Activated CD8-positive, alpha-beta memory T cell treated with anti-CD3 and anti-CD28 coated beads, Interleukin-2, amount 50 U/mL, for 48 hours (primary cell): ENCODE data around the gene CD300LF.
A peak's percentile ranks its signal among the peaks of the same experiment; 100 is the strongest.

ENCODE experiments used
- DNase-seq: peaks from one replicate; pipeline ENCODE4 v3.0.0-alpha.2; 2020

Gene CD300LF

DNA sequence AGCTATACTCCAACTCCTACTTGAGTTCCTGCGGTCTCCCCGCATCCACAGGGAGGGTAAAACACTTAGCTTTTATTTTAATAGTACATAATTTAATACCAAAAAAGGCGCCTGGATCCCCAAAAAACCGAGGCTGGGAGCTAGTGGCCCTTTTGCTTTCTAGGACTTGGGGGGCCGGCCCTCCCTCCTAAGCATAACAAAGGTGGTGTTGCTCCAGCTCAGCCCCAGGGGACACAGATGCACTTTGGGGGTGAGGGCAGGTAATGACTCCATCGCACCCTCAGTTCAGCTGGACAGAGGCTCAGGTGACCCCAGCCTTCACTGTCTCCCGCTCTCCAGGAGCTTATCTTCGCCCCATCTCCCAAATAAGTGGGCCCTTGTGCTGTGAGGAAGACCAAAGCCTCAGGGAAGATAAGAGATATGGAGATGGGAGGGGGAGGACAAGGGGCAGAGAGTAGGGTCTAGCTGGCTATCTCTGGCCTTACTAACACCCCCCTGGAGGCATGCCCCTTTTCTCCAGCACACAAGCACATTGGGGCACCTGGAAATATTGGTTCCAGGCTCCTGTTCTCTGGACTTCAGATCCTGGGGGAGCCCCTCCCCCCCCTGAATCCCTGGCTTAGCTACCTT is 32.9 kb upstream of the CD300LF start:
- DNase-seq: no peak

DNA sequence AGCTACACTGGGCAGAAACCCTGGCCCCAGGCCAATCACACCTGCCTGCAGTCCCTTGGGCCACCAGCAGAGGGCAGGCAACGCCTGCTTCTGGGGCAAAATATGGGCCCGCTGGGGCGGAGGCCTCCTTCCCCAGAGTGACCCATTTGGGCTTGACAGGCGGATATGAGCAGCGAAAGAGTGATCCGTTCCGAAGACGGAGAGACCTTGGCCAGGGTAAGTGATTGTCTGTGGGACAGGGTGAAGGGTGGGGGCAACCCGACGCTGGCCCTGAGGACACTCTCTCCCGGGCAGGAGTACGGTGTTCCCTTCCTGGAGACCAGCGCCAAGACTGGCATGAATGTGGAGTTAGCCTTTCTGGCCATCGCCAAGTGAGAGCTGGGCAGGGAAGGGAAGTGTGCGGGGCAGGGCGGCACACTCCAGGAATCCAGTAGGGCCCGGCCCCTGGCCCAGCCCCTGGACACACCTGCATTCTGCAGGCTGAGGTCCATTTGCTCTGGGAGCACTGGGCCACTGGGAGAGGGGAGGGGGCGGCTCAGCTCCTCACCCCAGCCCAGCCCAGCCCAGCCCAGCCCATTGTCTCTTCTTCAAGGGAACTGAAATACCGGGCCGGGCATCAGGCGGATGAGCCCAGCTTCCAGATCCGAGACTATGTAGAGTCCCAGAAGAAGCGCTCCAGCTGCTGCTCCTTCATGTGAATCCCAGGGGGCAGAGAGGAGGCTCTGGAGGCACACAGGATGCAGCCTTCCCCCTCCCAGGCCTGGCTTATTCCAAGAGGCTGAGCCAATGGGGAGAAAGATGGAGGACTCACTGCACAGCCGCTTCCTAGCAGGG is 32.2 kb upstream of the CD300LF start:
- DNase-seq: peak; percentile 99

DNA sequence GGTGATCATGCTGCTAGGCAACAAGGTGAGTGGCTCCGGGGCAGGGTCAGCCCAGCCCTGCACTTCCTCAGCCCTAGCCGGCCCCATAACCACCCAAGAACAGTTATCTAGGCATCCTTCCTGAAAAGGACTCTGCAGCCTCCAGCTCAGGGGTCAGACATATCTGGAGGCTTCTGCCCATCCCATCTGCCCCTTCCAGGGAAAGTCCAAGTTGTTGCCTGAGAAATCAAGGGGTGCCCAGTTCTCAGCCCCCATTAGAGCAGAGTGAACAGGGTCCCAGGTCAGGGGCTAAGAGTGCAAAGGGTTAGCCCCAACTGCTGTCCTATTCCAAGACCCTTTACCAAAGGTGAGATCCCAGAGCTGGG is 31.6 kb upstream of the CD300LF start:
- DNase-seq: no peak

DNA sequence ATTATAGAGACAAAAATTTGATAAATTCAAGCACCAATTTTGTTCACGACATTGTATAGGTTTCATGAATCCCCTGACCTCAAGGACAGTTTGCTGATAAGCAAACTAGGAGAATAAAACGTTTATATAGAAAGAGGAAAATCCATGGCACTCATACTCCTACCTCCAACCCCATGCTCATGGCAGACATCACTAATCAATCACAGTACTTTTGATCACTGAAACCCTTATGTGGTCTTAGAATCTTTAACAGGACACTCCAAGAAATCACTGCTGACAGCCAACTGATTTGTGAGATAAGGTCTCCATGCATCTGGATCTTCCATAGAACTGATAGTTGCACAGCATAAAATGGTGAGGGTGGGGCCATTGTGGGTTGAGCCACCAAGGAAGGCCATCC is 31.0 kb upstream of the CD300LF start:
- DNase-seq: no peak

DNA sequence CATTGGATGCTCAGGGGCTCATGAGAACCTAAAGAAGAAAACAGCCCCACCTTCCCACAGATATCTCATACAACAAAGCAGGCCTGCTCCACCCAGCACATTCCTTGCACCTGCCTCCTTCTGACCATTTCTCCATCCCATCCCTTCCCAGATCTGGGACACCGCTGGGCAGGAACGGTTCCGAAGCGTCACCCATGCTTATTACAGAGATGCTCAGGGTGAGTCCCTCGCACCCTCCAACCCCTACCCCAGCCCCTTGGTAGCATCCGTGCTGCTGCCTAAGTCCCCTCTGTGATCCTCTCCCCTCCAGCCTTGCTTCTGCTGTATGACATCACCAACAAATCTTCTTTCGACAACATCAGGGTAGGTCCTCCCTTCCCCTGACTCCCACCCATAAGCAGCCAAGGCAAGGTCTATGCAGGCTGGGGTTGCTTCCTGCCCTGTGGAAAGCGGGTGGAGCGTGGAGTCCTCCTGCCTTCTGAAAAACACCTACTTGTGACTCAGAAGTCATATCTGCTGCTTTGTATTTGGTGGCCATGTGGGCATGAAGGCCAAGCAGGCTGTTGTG is 30.3 kb upstream of the CD300LF start:
- DNase-seq: no peak

DNA sequence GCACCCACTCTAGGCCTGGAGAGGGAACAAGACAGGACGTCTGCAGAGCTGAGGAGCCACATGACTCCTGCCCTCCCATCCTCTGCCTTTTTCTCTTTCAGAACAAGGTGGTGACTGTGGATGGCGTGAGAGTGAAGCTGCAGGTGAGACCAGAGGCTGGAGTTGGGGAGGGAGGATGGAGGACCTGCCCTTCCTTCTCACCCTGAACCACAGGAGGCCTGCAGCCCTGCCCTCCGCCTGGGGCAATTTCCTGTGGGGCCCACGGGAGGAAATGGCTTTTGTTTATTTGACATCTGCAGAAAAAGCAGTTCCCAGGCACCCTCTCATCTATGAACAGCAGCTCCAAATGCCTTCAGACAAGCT is 29.4 kb upstream of the CD300LF start:
- DNase-seq: no peak

DNA sequence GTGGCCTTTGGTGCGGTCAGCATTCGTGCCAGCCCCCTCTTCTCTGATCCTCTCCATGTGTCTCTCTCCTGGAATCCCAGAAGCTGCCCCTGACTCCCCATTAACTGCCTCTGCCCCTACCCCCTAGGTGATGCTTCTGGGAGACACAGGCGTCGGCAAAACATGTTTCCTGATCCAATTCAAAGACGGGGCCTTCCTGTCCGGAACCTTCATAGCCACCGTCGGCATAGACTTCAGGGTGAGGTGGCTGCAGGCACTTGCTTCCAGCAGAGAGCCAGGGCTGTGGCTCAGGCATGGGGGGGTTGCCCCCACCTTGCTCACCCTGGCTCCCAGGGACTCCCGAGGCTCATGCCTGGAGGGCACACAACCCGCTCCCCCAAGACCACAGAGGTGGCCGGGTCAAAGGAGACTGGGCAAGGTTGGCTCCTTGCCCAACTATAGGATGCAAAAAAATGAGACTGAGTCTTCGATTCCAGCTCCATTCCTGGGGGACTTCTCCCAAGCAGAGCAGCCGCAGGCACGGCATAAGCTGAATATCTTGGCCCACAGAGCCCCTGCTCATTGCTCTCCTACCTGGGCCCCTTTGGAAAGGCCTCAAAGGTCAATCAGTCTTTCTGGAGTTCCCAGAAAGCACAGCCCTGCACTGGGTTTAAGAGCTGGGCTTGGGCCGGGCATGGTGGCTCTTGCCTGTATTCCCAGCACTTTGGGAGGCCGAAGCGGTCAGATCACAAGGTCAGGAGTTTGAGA is 28.1 kb upstream of the CD300LF start:
- DNase-seq: no peak

DNA sequence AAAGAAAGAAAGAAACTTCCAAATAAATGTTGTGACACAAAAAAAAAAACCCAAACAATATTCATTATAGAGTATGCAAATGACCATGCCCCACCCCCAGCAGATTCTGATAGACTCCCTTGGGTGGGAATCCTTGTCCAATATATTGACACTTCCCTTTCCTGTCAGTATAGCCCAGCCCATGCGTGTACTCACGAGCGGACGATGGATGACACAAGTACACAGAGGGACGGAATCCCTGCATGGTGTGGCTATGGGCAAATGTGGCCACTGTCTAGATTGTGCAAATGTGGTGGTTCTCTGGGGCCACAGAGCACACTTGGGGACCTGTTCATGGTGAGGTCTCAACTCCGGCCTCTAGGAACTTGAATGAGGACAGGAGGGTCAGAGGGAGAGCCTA is 27.4 kb upstream of the CD300LF start:
- no peak for DNase-seq

DNA sequence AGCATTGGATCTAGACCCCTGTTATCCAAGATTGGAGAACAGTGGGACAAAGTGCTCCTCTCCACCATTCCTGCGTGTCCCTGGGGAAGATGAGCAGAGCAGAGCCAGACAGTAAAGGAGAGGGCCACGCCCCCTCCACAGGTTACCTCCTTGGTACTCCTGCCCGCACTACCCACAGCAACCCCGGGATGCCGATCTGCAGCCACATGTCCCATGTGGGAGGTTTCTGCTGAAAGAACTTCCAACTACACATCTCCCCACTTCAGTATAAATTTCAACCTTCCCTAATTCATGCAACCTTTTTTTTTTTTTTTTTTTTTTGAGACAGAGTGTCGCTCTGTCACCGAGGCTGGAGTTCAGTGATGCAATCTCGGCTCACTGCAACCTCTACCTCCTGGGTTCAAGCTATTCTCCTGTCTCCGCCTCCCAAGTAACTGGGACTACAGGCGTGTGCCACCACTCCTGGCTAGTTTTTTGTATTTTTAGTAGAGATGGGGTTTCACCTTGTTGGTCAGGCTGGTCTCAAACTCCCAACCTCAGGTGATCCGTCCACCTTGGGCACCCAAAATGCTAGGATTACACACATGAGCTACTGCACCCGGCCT is 26.6 kb upstream of the CD300LF start:
- DNase-seq: no peak

DNA sequence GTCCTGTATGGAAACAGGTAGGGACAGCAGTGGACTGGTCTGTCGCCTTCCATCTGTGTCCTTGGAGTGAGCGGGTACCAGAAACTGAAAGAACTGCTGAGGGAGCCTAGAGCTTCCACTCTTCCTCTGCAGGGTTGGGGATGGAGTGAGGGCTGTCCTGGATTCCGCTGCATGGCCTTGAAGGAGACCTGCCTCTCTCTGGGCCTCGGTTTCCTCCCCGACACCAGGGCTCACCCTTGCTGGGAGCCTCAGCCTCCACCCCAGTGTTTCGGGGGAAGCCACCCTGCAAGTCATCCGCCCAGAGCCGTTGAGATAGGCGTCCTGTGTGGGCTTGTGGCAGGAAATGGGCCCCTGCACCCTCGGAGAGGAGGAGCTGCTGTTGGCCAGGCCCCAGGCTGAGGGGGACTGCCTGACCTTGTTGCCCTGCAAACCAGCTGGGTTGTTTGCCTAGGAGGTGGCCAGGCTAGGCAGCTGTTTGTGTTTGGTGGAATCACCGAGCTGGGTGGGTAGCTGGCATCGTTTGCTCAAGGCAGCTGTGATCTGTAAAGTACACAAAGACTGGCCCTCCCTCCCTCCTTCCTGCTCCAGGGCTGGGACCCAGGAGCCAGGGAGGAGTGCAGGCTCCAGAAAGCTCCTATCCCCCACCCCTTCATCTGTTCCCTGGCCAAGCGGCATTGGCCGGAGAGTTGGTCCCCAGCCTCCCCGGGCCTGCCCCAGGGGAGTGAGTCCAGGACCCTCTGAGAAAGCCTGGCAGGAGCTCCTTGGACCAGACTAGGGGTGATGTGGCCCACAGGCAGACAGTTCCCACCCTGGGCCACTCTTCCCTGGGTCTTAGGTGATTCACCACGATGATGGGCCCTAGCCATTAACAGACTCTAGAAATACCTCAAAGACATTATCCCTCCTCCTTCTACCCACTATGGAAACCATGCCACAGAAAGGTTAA is 25.6 kb upstream of the CD300LF start:
- DNase-seq: peak; percentile 85

DNA sequence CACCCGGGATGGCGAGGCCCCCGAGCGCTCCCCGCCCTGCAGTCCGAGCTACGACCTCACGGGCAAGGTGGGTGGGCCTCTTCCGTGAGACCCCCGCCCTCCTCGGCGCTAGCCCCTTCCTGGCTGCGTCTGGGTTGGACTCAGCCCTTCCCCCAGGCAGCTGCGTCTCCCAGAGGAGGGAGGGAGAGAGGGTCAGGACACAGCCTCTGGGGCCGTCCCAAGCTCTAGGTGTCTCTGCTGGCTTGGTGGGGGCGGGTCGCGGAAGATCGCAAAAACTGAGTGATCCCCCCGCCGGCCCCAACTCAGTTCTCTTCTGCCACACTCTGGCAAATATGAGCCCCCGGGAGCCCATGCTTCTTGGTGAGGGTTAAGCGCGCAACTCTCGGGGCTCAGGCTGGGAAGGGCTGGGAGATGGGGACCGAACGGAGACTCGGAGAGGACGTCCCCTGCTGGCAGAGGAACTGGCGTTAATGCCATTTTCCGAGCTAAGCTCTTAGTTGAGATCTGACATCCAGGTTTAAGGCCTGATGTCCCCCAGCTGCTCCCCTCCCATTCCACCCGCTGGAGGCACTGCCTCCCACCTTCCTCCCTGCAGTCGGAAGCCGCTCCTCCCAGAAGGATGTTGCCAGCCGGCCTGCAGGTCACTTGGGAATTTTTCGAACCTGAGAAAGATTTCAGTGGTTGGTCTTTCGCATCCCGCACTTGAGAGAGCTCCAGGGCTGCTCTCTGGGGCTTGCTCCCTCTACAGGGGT is 24.8 kb upstream of the CD300LF start:
- peak; percentile 77 for DNase-seq

DNA sequence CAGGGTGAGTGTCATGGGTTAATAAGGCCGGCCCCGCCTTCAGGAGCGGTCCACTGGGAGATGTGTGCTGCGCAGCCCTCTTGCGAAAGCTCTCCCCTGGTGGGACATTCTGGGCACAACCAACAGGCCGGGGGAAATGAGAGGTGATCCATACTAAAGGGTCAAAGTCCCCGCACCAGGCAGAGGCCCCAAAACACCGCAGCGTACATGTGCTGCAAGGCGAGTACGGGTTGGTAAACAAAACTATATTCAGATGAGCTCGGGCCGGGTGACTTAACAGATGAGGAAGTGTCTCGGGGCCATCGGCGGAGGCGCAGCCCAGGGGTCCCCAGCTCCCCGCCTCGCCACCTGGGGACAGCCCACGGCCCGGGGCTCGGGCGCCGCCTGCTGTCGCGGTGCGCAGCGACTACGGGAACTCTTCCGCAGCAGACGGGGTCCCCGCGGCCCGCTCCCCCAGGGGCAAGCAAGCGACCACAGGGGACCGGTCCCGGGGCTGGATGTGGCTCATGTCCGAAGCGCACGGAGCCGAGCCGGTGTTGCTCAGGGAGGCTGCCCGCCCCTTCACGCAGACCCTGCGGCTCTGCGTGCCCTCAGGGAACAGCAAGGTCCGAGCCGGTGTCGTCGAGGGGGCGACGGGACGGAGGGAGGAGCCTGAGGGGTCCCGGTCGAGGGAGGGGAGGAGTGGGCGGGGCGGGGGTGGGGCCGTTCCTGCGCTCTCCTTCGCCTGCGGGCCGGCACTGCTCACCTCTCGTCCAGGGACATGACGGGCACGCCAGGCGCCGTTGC is 24.0 kb upstream of the CD300LF start, which contains the start of gene RAB37:
TSS of gene RAB37 (plus strand) at position 744 of the 786 bp plus-strand sequence. CDS start at position 761, 17 bp downstream.
- DNase-seq: no peak

DNA sequence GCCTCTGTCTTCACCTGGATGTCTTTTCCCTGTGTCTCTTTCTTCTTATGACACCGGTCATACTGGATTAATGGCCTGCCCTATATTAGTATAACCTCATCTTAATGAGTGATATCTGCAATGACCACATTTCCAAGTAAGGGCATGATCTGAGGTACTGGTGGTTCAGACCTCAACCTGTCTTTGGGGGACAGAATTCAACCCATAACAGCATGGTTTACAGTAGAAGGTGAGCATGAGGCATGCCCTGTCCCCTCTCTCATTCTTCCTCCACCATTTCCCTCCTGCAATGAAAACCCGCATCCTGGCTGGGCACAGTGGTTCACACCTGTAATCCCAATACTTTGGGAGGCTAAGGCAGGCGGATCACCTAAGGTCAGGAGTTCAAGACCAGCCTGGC is 21.5 kb upstream of the CD300LF start:
- DNase-seq: no peak

DNA sequence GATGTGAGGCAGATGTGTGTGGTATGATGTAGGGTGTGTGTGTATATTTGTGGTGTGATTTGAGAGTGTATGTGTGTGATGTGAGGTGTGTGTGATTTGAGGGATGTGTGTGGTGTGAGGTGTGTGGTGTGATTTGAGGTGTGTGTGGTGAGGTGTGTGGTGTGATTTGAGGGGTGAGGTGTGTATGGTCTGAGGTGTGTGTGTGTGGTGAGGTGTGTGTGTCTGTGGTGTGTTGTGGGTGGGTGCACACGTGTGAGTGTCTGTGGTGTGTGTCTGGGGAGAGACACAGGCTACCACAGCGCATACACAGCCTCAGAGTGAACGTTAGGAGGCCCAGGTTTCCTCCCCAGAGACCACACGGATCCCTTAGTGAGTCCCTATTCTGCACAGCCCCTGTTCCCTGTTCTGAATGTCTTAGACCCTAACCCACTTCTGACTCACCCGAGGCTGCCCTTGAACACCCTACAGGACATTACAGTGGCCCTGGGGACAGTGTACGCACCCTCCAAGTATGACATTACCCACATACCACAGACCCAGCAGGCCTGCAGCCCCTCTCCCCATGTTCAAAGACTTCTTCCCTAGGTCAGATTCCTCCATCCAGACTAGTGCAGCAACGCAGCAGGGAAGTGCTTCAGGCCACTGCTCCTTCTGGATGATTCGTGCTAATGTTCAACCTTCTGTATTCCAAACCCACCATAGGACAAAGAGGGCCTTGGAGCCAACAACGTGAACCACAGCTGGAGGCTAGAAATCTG is 20.8 kb upstream of the CD300LF start:
- no peak for DNase-seq

DNA sequence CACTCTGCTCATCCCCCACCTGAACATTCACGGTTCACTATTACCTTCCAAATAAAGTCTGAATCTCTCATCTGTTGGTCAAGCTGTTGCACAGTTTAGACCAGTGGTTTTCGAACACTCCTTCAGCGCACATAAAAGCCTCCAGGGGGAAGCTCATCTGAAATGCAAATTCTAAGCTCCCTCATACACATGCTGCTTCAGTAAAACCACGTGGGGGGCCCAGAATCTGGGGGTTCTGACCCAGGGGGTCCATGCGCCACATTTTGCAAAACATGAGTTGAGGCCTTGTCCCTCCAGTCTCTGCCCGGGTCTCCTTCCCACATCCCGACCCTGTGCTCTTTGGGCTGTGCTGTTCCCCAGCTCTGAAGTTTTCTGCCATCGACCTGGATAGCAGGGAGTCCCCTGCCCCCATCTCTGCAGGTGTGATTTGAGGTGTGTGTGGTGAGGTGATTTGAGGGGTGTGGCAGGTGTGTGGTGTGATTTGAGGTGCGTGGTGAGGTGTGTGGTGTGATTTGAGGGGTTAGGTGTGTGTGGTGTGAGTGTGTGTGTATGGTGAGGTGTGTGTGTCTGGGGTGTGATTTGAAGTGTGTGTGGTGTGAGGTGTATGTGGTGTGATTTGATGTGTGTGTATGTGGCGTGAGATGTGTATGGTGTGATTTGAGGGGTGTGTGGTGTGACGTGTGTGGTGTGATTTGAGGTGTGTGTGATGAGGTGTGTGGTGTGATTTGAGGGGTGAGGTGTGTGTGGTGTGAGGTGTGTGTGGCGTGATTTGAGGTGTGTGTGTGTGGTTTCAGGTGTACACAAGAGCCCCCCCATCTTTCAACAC is 19.5 kb upstream of the CD300LF start:
- DNase-seq: no peak

DNA sequence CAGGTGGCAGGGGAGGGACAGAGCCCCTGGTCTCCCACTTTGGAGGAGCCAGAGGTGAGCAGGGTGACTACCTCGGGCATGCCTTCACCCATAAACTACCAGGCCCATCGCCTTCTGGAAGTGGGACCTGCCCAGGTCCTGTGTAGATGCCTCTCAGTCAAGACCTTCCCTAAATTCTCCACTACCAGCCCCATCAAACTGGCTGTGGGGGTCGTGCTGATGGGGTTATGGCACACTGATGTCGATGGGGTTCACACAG is 18.6 kb upstream of the CD300LF start:
- no peak for DNase-seq

DNA sequence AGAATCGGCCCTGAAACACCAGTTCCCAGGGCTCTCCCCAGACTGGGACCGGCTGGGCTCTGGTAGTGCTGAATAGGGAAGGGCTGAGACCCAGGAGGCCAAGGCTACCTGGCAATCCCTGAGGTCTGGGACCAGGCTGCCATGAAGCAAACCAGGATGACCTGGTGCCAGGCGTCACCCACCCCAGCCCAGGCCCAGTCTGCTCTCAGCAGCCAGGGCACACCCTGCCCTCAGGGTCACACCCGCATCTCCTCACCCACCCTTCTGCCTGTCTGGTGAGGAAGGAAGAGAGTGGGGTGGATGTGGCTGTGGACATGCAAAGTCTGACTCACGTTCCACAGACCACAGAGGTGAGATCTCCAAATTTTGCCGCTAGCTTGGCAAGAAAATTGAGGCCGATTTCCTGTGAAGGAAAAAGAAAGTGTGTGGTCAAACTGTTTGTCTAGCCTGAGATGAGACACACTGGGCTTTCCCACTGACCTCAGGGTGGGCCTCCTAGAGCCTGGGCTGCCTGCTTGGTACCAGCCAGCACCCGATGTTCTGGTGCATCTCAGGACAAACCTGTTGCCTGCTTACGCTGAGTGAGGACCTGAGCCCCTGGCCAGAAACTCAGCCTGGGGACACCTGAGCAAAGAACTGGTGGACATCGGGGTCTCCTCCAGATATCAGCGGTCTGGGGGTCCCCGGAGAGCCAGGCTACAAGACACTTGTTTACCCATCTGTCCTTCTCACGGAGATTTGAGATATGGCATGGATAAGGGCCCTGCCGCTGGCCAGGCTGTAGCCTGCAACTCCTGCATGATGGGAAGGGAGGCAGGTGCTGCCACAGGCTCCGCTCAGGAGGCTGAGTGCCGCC is 18.0 kb upstream of the CD300LF start:
- DNase-seq: peak; percentile 68

DNA sequence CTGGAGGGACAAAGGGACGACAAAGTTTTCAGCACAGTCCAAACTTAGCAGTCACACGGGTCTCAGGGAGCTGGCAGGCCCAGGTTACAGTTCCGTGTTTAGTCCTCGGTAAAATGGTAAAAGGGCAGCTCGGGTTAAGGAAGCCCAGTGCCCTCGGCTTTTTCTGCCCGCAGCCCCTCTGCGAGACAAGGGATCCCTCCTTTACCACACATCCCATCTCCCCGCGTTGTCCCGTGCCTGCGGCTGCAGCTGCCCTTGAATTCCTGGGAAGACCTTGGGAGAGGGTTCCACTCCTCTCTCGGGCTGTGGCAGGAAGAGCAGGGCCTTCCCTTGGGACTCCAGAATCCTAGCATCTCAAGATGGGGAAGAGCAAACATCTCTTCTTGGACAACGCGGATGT is 17.1 kb upstream of the CD300LF start:
- no peak for DNase-seq
